Astrocyte of the hippocampus (primary cell): ENCODE measurements around the gene ST3GAL3.
A peak's percentile ranks its signal among the peaks of the same experiment; 100 is the strongest.

Source experiments
- DNase-seq: peaks from one replicate; pipeline ENCODE4 v3.0.0; 2011; ENCODE audit warnings: low read depth, low spot score

ST3GAL3 gene

DNA sequence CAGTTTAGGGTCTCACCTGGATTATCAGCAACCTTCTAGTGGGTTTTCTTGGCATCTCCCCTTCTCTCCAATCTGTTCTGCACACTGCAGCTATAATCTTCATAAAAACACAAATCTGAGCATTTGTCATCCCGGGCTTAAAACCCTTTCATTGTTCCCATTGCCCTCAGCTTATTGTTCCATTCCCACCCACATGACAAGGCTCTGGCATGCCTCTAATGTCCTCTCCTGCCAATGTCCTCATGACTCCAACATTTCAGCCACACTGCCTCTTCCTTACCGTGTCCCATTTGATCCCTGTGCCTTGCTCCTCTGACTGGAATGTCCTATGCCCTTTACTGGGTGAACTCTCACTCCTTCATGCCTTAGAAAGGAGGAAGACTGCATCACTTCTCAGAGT is 255.0 kb downstream of the ST3GAL3 start:
- DNase-seq: no peak

DNA sequence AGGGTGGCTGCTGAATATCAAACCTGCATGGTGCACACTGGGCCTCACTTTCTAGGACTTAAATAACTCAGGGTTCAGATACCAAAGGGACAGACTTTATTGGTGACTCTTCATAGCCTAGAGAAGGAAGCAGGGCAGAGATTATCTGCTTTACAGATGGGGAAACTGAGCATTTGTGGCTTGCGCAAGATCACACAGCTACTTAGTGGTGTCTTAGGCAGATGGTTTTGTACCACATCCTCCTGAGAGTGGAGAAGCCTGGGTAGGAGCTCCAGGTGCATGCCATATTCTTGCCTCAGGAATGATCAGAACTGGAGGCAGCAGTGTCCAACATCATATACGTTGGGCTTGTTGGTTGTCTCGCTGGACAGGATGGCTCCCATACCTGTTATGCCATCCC is 255.7 kb downstream of the ST3GAL3 start:
- no peak for DNase-seq

GRCh38 chr1:43963890-43964289 is 256.6 kb downstream of the ST3GAL3 start:
- DNase-seq: no peak

GRCh38 chr1:43965316-43965715 is 258.0 kb downstream of the ST3GAL3 start:
- DNase-seq: no peak

DNA sequence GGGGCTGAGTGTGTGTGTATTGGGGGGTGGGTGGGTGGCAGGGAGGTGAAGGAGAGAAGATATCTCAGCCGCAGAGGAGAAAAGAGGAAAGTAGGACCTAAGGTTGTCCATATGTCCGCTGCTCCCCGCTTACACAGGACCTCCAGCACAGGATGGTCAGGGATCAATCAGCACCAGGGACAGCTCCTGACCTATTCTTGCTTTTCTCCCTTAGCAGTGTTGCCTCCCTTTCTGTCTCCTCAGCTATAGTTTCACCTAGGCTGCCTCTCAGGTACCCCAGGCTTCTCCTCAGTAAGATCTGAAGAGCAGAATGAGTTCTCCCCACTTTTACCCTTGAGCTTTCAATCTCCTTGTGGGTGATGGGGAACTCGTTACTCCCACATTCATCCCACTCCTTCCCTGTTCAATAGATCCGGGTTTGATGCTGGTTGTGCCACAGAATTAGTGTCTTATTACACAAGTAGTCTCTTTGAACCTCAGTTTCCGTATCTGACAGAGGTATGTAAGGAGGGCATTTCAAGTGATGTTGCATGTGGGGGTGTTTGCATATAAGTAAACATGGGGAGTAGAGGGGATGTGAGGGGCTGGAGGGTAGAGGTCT is 261.1 kb downstream of the ST3GAL3 start:
- peak; percentile 54 for DNase-seq

- no peak for DNase-seq
These were observed 262.0 kb downstream of the ST3GAL3 start for GRCh38 chr1:43969416-43969745.

- DNase-seq: peak; percentile 99
These were observed 262.6 kb downstream of the ST3GAL3 start, which contains the start of gene DPH2 for GRCh38 chr1:43969746-43970466. TSS of gene DPH2 (plus strand) at chr1:43970010. CDS start at chr1:43970176, 166 bp downstream.

DNA sequence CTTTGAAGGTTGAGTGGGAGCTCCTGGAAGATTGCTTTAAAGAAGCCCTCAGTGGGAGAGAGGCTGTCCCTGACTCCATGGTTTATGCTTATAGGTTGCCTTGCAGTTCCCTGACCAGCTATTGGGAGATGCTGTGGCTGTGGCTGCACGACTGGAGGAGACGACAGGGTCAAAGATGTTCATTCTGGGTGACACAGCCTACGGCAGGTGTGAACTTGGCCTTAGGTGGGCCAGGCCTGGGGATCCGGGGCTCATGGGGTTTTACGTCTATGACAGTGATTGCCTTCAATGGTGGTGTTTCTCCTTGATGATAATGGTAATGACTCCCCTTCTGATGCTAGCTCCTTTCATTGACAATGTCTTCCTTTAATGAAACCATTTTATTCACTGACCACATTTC is 263.2 kb downstream of the ST3GAL3 start:
- DNase-seq: no peak

DNA sequence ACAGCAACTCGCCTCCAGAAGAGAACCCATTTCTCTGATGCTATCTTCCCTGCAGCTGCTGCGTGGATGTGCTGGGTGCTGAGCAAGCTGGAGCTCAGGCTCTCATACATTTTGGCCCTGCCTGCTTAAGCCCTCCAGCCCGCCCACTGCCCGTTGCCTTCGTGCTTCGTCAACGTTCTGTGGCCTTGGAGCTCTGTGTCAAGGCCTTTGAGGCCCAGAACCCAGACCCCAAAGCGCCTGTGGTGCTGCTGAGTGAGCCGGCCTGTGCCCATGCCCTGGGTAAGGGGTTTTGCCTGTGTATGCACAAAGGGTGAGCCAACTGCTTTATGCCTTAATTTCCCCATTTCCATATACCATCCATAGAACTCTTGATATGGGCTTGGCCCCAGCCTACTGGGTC is 263.6 kb downstream of the ST3GAL3 start:
- no peak for DNase-seq

- no peak for DNase-seq
These were observed 264.1 kb downstream of the ST3GAL3 start for GRCh38 chr1:43971336-43971980.

- no peak for DNase-seq
These were observed 266.7 kb downstream of the ST3GAL3 start for GRCh38 chr1:43973981-43974442.

DNA sequence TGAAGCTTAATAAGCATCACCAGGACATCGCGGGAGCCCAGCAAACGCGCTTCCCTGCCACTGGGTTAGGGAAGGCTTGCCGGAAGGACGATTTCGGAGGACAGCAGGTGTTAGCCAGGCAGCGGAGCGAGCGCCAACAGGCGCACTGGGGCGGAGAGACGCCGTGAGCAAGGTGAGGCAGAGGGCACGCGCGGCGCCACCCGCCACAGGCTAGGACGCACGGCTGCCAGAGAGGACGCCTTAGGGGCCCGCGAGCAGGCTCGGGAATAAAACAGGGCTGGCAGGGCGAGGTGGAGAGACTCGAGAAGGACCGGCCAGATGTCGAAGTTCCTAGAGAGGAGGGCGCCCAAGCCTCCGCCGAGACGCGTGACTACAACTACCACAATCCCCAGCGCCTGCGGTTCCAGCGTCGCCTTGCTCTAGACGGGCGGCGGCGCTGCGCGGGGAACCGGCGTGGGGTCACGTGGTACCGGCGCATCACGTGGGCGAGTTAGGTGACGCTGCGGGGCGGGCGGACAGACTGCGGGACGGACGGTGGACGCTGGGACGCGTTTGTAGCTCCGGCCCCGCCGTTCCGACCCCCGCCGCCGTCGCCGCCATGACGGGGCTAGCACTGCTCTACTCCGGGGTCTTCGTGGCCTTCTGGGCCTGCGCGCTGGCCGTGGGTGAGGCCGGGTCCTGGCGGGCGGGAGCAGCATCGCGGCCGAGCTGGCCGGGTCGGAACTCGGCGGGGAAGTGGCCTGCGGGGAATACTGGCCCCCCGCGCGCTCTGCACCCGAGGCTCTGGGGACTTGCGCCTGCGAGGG is 267.3 kb downstream of the ST3GAL3 start, which contains the start of gene ATP6V0B:
TSS of gene ATP6V0B (plus strand) at position 518 of the 806 bp plus-strand sequence. CDS start at position 599, 81 bp downstream.
- peak; percentile 98 for DNase-seq

DNA sequence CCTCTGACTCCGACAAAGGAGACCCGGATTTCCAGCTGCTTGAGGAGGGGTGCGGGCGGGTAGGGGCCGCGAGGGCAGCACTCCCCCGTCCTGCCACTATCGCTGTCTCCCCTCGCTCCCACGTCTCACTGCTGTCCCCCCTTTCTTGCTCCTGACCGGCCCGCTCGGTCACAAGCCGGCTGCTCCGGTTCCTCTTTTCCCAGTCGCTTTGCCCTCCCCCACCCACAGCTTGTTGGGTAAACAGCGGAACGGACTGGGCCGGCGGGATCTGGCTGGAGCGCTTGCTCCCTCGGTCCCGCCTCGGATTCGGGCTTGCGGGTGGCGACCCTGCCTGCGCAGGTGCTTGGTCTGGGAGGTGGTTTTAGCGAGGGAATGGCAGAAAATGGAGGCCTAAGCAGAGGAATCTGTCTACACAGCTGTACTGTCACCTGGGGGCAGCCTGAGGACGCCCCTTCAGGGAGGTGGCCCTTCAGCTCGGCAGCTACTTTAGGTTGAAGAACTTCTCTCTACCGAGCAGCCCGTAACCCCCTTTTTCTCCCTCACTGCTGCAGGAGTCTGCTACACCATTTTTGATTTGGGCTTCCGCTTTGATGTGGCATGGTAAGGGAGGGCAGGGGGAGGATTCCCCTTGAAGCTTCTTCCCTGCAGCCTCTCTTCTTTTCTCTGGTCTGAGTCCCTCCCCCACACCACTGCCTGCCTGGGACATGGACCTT is 268.1 kb downstream of the ST3GAL3 start:
- peak; percentile 47 for DNase-seq

- DNase-seq: no peak
These were observed 268.7 kb downstream of the ST3GAL3 start for GRCh38 chr1:43976045-43976444.

DNA sequence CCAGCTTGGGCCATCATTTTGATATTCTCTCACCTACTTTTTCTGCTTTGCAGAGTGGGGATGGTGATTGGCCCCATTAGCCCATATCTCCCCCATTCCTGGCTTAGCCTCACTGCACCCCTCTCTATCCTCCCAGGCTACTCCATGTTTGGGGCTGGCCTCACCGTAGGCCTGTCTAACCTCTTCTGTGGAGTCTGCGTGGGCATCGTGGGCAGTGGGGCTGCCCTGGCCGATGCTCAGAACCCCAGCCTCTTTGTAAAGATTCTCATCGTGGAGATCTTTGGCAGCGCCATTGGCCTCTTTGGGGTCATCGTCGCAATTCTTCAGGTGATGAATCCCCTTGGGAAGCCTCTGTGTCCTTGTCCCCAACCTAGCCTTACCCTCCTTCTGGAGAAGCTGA is 269.6 kb downstream of the ST3GAL3 start:
- DNase-seq: no peak

- no peak for DNase-seq
These were observed 270.3 kb downstream of the ST3GAL3 start for GRCh38 chr1:43977376-43978263.

- DNase-seq: no peak
These were observed 270.9 kb downstream of the ST3GAL3 start for GRCh38 chr1:43978264-43978550.

DNA sequence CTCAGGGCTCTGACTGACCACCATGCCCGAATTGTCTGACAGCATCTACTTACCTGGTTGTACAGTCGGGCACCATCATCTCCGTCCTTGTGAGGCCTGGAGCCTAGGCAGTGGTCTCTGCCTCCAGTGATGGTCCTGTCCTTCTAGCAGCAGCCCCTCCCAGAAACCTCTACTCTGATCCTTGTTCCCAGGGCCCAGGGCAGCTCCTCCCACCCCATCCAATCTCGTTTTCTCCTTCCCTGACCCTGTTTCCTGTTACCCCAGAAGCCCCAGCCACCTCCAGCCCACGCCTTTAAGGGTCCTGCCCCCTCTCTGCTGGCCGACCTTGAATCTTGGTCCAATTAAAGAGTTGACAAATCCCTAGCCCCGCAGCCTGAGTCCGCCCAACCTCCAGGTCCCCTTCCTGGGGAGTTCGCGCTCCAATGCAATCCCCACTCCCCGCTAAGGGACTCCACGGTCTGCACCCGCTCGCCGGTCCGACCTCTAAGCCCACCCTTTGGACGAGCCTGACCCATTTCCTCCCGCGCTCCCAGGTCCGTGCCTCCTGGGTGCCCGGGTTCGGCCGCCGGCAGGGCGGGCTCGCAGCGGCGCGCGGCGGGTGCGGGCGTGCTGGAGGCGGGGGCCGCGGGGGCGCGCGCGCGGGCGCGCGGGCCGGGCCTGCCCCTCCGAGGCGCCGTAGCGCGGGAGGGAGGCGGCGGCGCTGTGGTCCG is 271.4 kb downstream of the ST3GAL3 start, which contains the start of gene B4GALT2:
TSS of gene B4GALT2 (plus strand) at position 660 of the 710 bp plus-strand sequence. CDS start 1,951 bp downstream, outside the sequence.
- peak; percentile 76 for DNase-seq

DNA sequence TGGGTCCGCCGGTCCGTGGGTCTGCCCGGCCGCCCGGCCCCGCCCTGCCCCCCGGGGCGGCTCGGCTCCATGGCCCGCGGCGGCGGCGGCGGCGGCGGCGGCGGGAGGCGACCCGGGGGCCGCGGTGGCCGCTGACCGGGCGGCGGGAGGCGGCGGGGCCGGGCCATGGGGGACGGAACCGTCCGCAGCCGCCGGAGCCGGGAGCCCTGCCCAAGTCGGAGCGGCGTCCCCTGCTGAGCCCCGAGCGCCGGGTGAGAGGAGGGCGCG is 271.9 kb downstream of the ST3GAL3 start:
- peak; percentile 27 for DNase-seq
